Panc1 (cell line): ENCODE data around the gene DNASE1L2. TPM values are rescaled to one million over a fixed set of nuclear protein-coding genes. Genes with fewer than 3 reads are reported as not detected.
A peak's percentile ranks its signal among the peaks of the same experiment; 100 is the strongest.

ENCODE experiments used
- ATAC-seq: fragments of 200-7000 bp; cut with Tn5 transposase; 2 replicates; pipeline ENCODE4 v1.9.1; 2020; ENCODE audit warnings: mild to moderate bottlenecking, moderate library complexity
- BruUV-seq: library from RNA; stranded (reverse); fragments of 400-500 nt; replicated peaks from 2 replicates; lab custom pipeline; 2021; lab: Mats Ljungman, UMichigan
- CTCF ChIA-PET: fragments of 300-600 bp; sonication (Branson Sonifier 250); formaldehyde crosslinking; loops from one replicate; lab custom pipeline; 2022; ENCODE audit warnings: antibody characterized with exemption; lab: Charles Lee
- POLR2A ChIA-PET: fragments of 300-600 bp; sonication (Branson Sonifier 250); formaldehyde crosslinking; loops from one replicate; lab custom pipeline; 2022; ENCODE audit warnings: antibody characterized with exemption; lab: Charles Lee
- DNase-seq: peaks from one replicate; pipeline ENCODE4 v3.0.0-alpha.2; 2010; ENCODE audit warnings: low read depth, low spot score
- H3K27ac ChIP-seq: 2 replicates; pipeline ENCODE4 v1.5.1; 2011; ENCODE audit warnings: mild to moderate bottlenecking, low read length, inconsistent platforms
- H3K27me3 ChIP-seq: fragments of 200-500 bp; sonication (Bioruptor generic); 2 replicates; pipeline ENCODE4 v1.6.0; 2014; ENCODE audit warnings: low read length, inconsistent platforms; ENCODE audit not compliant: control insufficient read depth, insufficient read depth
- H3K36me3 ChIP-seq: fragments of 200-500 bp; sonication (Bioruptor generic); 2 replicates; pipeline ENCODE4 v1.5.1; 2014; ENCODE audit warnings: inconsistent platforms, mild to moderate bottlenecking, low read length, moderate library complexity; ENCODE audit not compliant: control insufficient read depth, insufficient read depth
- H3K4me1 ChIP-seq: 2 replicates; pipeline ENCODE4 v1.5.1; 2011; ENCODE audit warnings: inconsistent platforms, mild to moderate bottlenecking, low read length, moderate library complexity; ENCODE audit not compliant: control insufficient read depth, insufficient read depth
- H3K4me3 ChIP-seq, 2 experiments: 2 replicates each; pipeline ENCODE4 v1.5.1; 2011 to 2012; ENCODE audit warnings: low read depth in 2 of 2, low read length in 2 of 2, mild to moderate bottlenecking in 2 of 2, inconsistent platforms in 1 of 2, moderate library complexity in 1 of 2
- H3K9me3 ChIP-seq: fragments of 200-500 bp; sonication (Bioruptor generic); 2 replicates; pipeline ENCODE4 v1.5.1; 2014; ENCODE audit warnings: low read depth, mild to moderate bottlenecking, inconsistent platforms, low read length, moderate library complexity; ENCODE audit not compliant: control insufficient read depth, insufficient read depth
- POLR2AphosphoS5 ChIP-seq: IDR thresholded peaks from 2 replicates; pipeline ENCODE4 v1.6.1; 2012; ENCODE audit warnings: mild to moderate bottlenecking, low read depth, low read length, moderate library complexity
- REST ChIP-seq, 2 experiments: IDR thresholded peaks; 2 replicates each; pipeline ENCODE4 v1.6.1; 2011 to 2012; ENCODE audit warnings: low read depth in 2 of 2, control low read depth in 1 of 2, low read length in 1 of 2, mild to moderate bottlenecking in 1 of 2, moderate library complexity in 1 of 2; ENCODE audit not compliant: insufficient read depth in 1 of 2
- SIN3A ChIP-seq: IDR thresholded peaks from 2 replicates; pipeline ENCODE4 v1.6.1; 2012; ENCODE audit warnings: low read depth, mild to moderate bottlenecking, low read length, moderate library complexity, borderline replicate concordance; ENCODE audit not compliant: insufficient read depth
- TCF7L2 ChIP-seq: IDR thresholded peaks from 2 replicates; pipeline ENCODE4 v1.6.1; 2011; ENCODE audit warnings: mild to moderate bottlenecking, low read depth, low read length, inconsistent platforms
- in situ Hi-C: cut with HindIII; loops from 2 replicates; pipeline ENCODE4 v1.10.0; 2016; ENCODE audit warnings: low sequenced_read_pairs, low pct_unique_long_range_greater_than_20kb
- intact Hi-C: fragments of 100-400 bp; cut with micrococcal nuclease; formaldehyde crosslinking; loops from one replicate; pipeline ENCODE4 v1.10.0; 2022; ENCODE audit not compliant: unreplicated experiment
- total RNA-seq: library from RNA; stranded (reverse); gene quantifications from one replicate; pipeline ENCODE4 v1.2.1, GENCODE V29; 2021; ENCODE audit not compliant: unreplicated experiment
- TF ChIP-seq, protein P1 (sequence below): fragments of 450-650 bp; IDR thresholded peaks from 2 replicates; pipeline ENCODE4 v1.5.1; 2017; ENCODE audit warnings: mild to moderate bottlenecking

The DNASE1L2 gene
- total RNA-seq, 1 experiment from 2014 or later, result 4.4 TPM

GRCh38 chr16:2205104-2205966, 30.9 kb upstream of the DNASE1L2 start, which contains the start of gene MLST8:
TSS of gene MLST8 (plus strand) at chr16:2205454. CDS start at chr16:2206086, 632 bp downstream.
- ATAC-seq (peak; percentile 81), DNase-seq (no peak)
- Histone ChIP-seq H3K9me3 (no peaks in the 10 kb centered on the region), H3K27ac (peak within 1 kb of the TSS; percentile 93), H3K4me3 (peak within 1 kb of the TSS; percentile 61 to 73), H3K4me1 (peaks cover 11% of the 10 kb centered on the region), H3K36me3 (no peaks in the 10 kb centered on the region; the same call in 1 of the 2 replicates), H3K27me3 (no peaks in the 10 kb centered on the region)
- POLR2A ChIA-PET, result interaction anchor here (0.6 kb wide), 1 partner anchor 24 kb away, joined by 5 read pairs; no protein-coding TSS in a partner anchor
- in situ Hi-C loops (no loop called here), intact Hi-C loops (no loop called here)
- TF ChIP-seq TCF7L2, result 0 out of 2 replicates have a peak, but pooled peaks have one; percentile 14
- TF ChIP-seq, protein P1, sequence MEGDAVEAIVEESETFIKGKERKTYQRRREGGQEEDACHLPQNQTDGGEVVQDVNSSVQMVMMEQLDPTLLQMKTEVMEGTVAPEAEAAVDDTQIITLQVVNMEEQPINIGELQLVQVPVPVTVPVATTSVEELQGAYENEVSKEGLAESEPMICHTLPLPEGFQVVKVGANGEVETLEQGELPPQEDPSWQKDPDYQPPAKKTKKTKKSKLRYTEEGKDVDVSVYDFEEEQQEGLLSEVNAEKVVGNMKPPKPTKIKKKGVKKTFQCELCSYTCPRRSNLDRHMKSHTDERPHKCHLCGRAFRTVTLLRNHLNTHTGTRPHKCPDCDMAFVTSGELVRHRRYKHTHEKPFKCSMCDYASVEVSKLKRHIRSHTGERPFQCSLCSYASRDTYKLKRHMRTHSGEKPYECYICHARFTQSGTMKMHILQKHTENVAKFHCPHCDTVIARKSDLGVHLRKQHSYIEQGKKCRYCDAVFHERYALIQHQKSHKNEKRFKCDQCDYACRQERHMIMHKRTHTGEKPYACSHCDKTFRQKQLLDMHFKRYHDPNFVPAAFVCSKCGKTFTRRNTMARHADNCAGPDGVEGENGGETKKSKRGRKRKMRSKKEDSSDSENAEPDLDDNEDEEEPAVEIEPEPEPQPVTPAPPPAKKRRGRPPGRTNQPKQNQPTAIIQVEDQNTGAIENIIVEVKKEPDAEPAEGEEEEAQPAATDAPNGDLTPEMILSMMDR, result no peak
- peak; percentile 90 for TF ChIP-seq POLR2AphosphoS5
- TF ChIP-seq REST (IDR thresholded peaks at IDR 0.05; ENCODE audit: insufficient read depth in 1 of 2, low read depth in 2 of 2, low read length in 1 of 2), result no peak
- 0 out of 2 replicates have a peak, but pooled peaks have one; percentile 55 for TF ChIP-seq SIN3A
- CTCF ChIA-PET, result no interaction called here
- BruUV-seq, result no TSS peak

DNA sequence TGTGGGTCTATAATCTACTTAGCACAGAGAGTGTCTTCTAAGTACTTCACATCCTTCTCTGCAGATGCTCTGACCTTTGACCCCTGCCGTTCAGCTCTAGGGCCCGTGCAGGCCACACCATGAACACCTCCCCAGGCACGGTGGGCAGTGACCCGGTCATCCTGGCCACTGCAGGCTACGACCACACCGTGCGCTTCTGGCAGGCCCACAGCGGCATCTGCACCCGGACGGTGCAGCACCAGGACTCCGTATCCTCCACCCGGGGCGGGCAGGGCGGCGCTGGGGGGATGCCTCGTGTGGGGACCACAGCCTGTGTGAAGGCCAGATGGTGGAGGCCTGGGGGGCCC, 30.3 kb upstream of the DNASE1L2 start:
- in situ Hi-C loops, result no loop called here
- no peaks in the 10 kb centered on the region; the same call in 1 of the 2 replicates for H3K36me3 ChIP-seq
- H3K9me3 ChIP-seq, result no peaks in the 10 kb centered on the region
- POLR2A ChIA-PET, result no interaction called here
- ATAC-seq, result peak; percentile 22
- H3K4me1 ChIP-seq, result peaks cover 17% of the 10 kb centered on the region
- peak overlapping the region; percentile 91 for H3K27ac ChIP-seq
- no peaks in the 10 kb centered on the region for H3K27me3 ChIP-seq
- TF ChIP-seq, protein P1, result no peak
- TF ChIP-seq TCF7L2 (no peak), POLR2AphosphoS5 (no peak), SIN3A (no peak), REST (IDR thresholded peaks at IDR 0.05; ENCODE audit: insufficient read depth in 1 of 2, low read depth in 2 of 2, low read length in 1 of 2) (no peak)
- no TSS peak for BruUV-seq
- CTCF ChIA-PET, result no interaction called here
- no peak for DNase-seq
- intact Hi-C loops, result no loop called here
- peak overlapping the region; percentile 61 to 73 for H3K4me3 ChIP-seq
